ENCODE results near the gene PSMA8.
A peak's percentile ranks its signal among the peaks of the same experiment; 100 is the strongest.
"Not testable (repeated sequence)": the region's sequence is repeated elsewhere in the genome, so short reads cannot be mapped to it uniquely, and the experiment has no call there.

PSMA8 gene

GRCh38 chr18:26230497-26230896, 96.8 kb downstream of the PSMA8 start:
- Histone ChIP-seq H3K4me1 (ENCODE audit: control insufficient read depth, insufficient read depth, low read length) (peaks cover 5% of the 10 kb centered on the region; the same call in 1 of the 2 replicates), H3K27me3 (ENCODE audit: control insufficient read depth, insufficient read depth, low read length) (no peaks in the 10 kb centered on the region), H3K27ac (ENCODE audit: low read length) (no peak overlapping the region), H3K9me3 (ENCODE audit: control insufficient read depth, insufficient read depth, low read length) (no peaks in the 10 kb centered on the region), H3K4me3 (ENCODE audit: low read length) (no peak overlapping the region), H3K36me3 (ENCODE audit: control insufficient read depth, insufficient read depth, low read length) (no peaks in the 10 kb centered on the region)
- no peak for DNase-seq (ENCODE audit: low read depth, low spot score)
- no CpG with 5 or more reads among the region's 8 CpGs for WGBS (ENCODE audit: insufficient coverage, insufficient read length)

GRCh38 chr18:26233208-26233607, 99.5 kb downstream of the PSMA8 start:
- no peak overlapping the region for H3K27ac ChIP-seq (ENCODE audit: low read length)
- WGBS (ENCODE audit: insufficient coverage, insufficient read length) = no CpG with 5 or more reads among the region's 5 CpGs
- H3K4me3 ChIP-seq (ENCODE audit: low read length) = no peak overlapping the region
- peaks cover 6% of the 10 kb centered on the region; the same call in 1 of the 2 replicates for H3K4me1 ChIP-seq (ENCODE audit: control insufficient read depth, insufficient read depth, low read length)
- DNase-seq (ENCODE audit: low read depth, low spot score) = peak; percentile 20
- H3K27me3 ChIP-seq (ENCODE audit: control insufficient read depth, insufficient read depth, low read length) = no peaks in the 10 kb centered on the region
- H3K9me3 ChIP-seq (ENCODE audit: control insufficient read depth, insufficient read depth, low read length) = no peaks in the 10 kb centered on the region
- H3K36me3 ChIP-seq (ENCODE audit: control insufficient read depth, insufficient read depth, low read length) = no peaks in the 10 kb centered on the region

GRCh38 chr18:26237363-26237762, 103.7 kb downstream of the PSMA8 start:
- not testable (repeated sequence) for H3K9me3 ChIP-seq (ENCODE audit: control insufficient read depth, insufficient read depth, low read length); H3K27me3 ChIP-seq (ENCODE audit: control insufficient read depth, insufficient read depth, low read length); H3K4me3 ChIP-seq (ENCODE audit: low read length); H3K36me3 ChIP-seq (ENCODE audit: control insufficient read depth, insufficient read depth, low read length); H3K4me1 ChIP-seq (ENCODE audit: control insufficient read depth, insufficient read depth, low read length); H3K27ac ChIP-seq (ENCODE audit: low read length); DNase-seq (ENCODE audit: low read depth, low spot score)
- no CpG with 5 or more reads among the region's 2 CpGs for WGBS (ENCODE audit: insufficient coverage, insufficient read length)

GRCh38 chr18:26238718-26239117, 105.0 kb downstream of the PSMA8 start:
- not testable (repeated sequence) for H3K36me3 ChIP-seq (ENCODE audit: control insufficient read depth, insufficient read depth, low read length); H3K9me3 ChIP-seq (ENCODE audit: control insufficient read depth, insufficient read depth, low read length); H3K27me3 ChIP-seq (ENCODE audit: control insufficient read depth, insufficient read depth, low read length); H3K4me1 ChIP-seq (ENCODE audit: control insufficient read depth, insufficient read depth, low read length); DNase-seq (ENCODE audit: low read depth, low spot score); H3K27ac ChIP-seq (ENCODE audit: low read length); H3K4me3 ChIP-seq (ENCODE audit: low read length)
- no CpG with 5 or more reads among the region's 4 CpGs for WGBS (ENCODE audit: insufficient coverage, insufficient read length)

GRCh38 chr18:26242392-26242791, 108.7 kb downstream of the PSMA8 start:
- H3K4me1 ChIP-seq (ENCODE audit: control insufficient read depth, insufficient read depth, low read length); H3K36me3 ChIP-seq (ENCODE audit: control insufficient read depth, insufficient read depth, low read length); H3K27ac ChIP-seq (ENCODE audit: low read length); H3K4me3 ChIP-seq (ENCODE audit: low read length); DNase-seq (ENCODE audit: low read depth, low spot score); H3K27me3 ChIP-seq (ENCODE audit: control insufficient read depth, insufficient read depth, low read length); H3K9me3 ChIP-seq (ENCODE audit: control insufficient read depth, insufficient read depth, low read length): not testable (repeated sequence)
- WGBS (ENCODE audit: insufficient coverage, insufficient read length) = no CpG with 5 or more reads among the region's 4 CpGs

Measured in iPS DF 6.9 (cell line).